ENCODE results near the gene LCE2B.

LCE2B gene

GRCh38 chr1:152728986-152729385 is 43.1 kb downstream of the LCE2B start:
- no peak overlapping the region for H3K4me3 ChIP-seq (ENCODE audit: low read depth, low read length)

GRCh38 chr1:152735648-152736047 is 49.7 kb downstream of the LCE2B start:
- no peak overlapping the region for H3K4me3 ChIP-seq (ENCODE audit: low read depth, low read length)
